ENCODE results near the gene EXD3. TPM values are rescaled to one million over a fixed set of nuclear protein-coding genes. Genes with fewer than 3 reads are reported as not detected.

The EXD3 gene
- total and polyA plus RNA-seq, 2 of the 4 experiments (the other 2 are of a cell fraction): 1.1 to 7.4 TPM

DNA sequence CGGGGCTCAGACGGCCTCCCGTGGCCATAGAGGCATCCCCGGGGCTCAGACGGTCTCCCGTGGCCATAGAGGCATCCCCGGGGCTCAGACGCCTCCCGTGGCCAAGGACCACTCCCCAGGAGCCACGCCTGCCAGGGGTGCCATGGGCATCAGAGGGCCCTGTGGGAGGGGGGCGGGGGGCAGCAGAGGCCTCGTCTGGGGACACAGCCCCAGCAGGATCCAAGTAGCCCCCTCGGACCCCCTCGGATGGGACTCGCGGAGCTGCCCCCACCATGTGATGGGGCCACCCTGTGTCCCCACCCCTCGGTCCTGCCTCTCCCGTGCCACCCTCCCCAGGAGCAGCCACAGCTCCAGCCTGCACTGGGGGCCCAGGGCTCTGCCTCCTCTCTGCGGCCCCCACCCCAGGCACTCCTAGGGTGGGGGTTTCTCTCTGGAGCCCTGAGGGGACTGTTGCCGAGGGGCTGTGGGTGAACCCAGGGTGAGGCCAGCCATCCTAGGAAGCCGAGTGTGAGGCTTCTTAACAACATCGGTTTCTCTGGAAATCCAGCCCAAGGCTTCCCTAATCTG, 15.7 kb upstream of the EXD3 start:
- H3K14ac ChIP-seq (replicated peaks; ENCODE audit: low read depth, low read length): no peak overlapping the region
- TF ChIP-seq RAD21 (IDR thresholded peaks at IDR 0.05; ENCODE audit: low read length) (no peak), CEBPB (IDR thresholded peaks at IDR 0.05; ENCODE audit: low read depth, low read length) (no peak), MAFK (IDR thresholded peaks at IDR 0.05; ENCODE audit: low read depth, low read length) (no peak), RFX5 (IDR thresholded peaks at IDR 0.05; ENCODE audit: low read depth, low read length) (no peak), CTCF (conservative IDR thresholded peaks at IDR 0.05; ENCODE audit: low read depth, low read length) (no peak), RCOR1 (IDR thresholded peaks at IDR 0.05; ENCODE audit: insufficient replicate concordance, low read length) (no peak), MAZ (IDR thresholded peaks at IDR 0.05; ENCODE audit: borderline replicate concordance, low read depth, low read length) (no peak), MXI1 (IDR thresholded peaks at IDR 0.05; ENCODE audit: borderline replicate concordance, low read depth, low read length) (no peak), SMC3 (IDR thresholded peaks at IDR 0.05; ENCODE audit: low read depth, low read length) (no peak), POLR2A (IDR thresholded peaks at IDR 0.05; ENCODE audit: low read depth, low read length) (no peak), FOS (IDR thresholded peaks at IDR 0.05; ENCODE audit: low read depth, low read length) (no peak), BHLHE40 (IDR thresholded peaks at IDR 0.05; ENCODE audit: low read depth, low read length) (no peak), CHD1 (IDR thresholded peaks at IDR 0.05; ENCODE audit: low read depth, low read length) (no peak), NFE2L2 (IDR thresholded peaks at IDR 0.05; ENCODE audit: low read depth, low read length) (no peak)
- TF ChIP-seq, protein P1, sequence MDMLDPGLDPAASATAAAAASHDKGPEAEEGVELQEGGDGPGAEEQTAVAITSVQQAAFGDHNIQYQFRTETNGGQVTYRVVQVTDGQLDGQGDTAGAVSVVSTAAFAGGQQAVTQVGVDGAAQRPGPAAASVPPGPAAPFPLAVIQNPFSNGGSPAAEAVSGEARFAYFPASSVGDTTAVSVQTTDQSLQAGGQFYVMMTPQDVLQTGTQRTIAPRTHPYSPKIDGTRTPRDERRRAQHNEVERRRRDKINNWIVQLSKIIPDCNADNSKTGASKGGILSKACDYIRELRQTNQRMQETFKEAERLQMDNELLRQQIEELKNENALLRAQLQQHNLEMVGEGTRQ (IDR thresholded peaks at IDR 0.05; ENCODE audit: low read depth, low read length): no peak
- TF ChIP-seq, protein P2, sequence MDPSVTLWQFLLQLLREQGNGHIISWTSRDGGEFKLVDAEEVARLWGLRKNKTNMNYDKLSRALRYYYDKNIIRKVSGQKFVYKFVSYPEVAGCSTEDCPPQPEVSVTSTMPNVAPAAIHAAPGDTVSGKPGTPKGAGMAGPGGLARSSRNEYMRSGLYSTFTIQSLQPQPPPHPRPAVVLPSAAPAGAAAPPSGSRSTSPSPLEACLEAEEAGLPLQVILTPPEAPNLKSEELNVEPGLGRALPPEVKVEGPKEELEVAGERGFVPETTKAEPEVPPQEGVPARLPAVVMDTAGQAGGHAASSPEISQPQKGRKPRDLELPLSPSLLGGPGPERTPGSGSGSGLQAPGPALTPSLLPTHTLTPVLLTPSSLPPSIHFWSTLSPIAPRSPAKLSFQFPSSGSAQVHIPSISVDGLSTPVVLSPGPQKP (IDR thresholded peaks at IDR 0.05; ENCODE audit: borderline replicate concordance, low read depth, low read length): no peak
- H3K9me1 ChIP-seq (ENCODE audit: insufficient read depth, low read length): no peaks in the 10 kb centered on the region
- dilution Hi-C loops (cut with HindIII; ENCODE audit: low sequenced_read_pairs, unreplicated experiment) (no loop called here), intact Hi-C loops (cut with micrococcal nuclease) (no loop called here), in situ Hi-C loops (cut with MboI; ENCODE audit: low sequenced_read_pairs) (no loop called here)
- no peaks in the 10 kb centered on the region for H3K79me1 ChIP-seq (ENCODE audit: low read depth in 1 of 2, low read length in 2 of 2)
- no peak for ATAC-seq (ENCODE audit: low read depth)
- ChIA-PET CTCF (no interaction called here), POLR2A (ENCODE audit: unreplicated experiment) (no interaction called here)
- 86% methylated on average over 1 of the region's 22 CpGs; no CpG with 5 or more reads in 1 of the 2 experiments for WGBS, 2 experiments (ENCODE audit: extremely low coverage in 2 of 2, insufficient read length in 1 of 2)
- H3K36me3 ChIP-seq (ENCODE audit: control insufficient read depth, insufficient read depth, low read length): no peaks in the 10 kb centered on the region
- H3K4ac ChIP-seq (ENCODE audit: low read depth, low read length): no peak overlapping the region
- H3K9me3 ChIP-seq (ENCODE audit: control insufficient read depth, insufficient read depth, low read length): no peaks in the 10 kb centered on the region
- no peak overlapping the region for H4K91ac ChIP-seq (ENCODE audit: insufficient read depth, low read depth, low read length)
- no peak overlapping the region for H2BK120ac ChIP-seq (ENCODE audit: low read depth, low read length)
- H2AFZ ChIP-seq (replicated peaks; ENCODE audit: low read length, poor library complexity): no peak overlapping the region
- H4K5ac ChIP-seq (ENCODE audit: low read depth, low read length): no peak overlapping the region
- no peak overlapping the region for H3K18ac ChIP-seq (ENCODE audit: low read depth, low read length)
- no TSS peak for BruUV-seq (replicated peaks)
- H3K27ac ChIP-seq (ENCODE audit: insufficient read depth, low read length): no peak overlapping the region
- H3K56ac ChIP-seq (ENCODE audit: extremely low read depth, insufficient read depth, low read length): no peak overlapping the region
- H2AK9ac ChIP-seq (replicated peaks; ENCODE audit: low read depth, low read length, poor library complexity): no peak overlapping the region
- H3K27me3 ChIP-seq (ENCODE audit: control insufficient read depth, insufficient read depth, low read length): peaks cover 3% of the 10 kb centered on the region; the same call in 1 of the 2 replicates
- peaks cover 3% of the 10 kb centered on the region for H3K4me1 ChIP-seq (ENCODE audit: control insufficient read depth, insufficient read depth, low read length)
- no peak overlapping the region for H3K4me3 ChIP-seq (ENCODE audit: insufficient read depth, low read depth, low read length)
- H3K23ac ChIP-seq (ENCODE audit: low read depth, low read length): no peak overlapping the region
- H2AK5ac ChIP-seq (ENCODE audit: low read depth, low read length): no peak overlapping the region
- no peaks in the 10 kb centered on the region for H4K20me1 ChIP-seq (ENCODE audit: insufficient read depth, low read length)
- no peak overlapping the region for H2BK5ac ChIP-seq (ENCODE audit: low read depth, low read length, poor library complexity, severe bottlenecking)
- H3K4me2 ChIP-seq (ENCODE audit: low read depth, low read length): no peak overlapping the region
- H2BK20ac ChIP-seq (ENCODE audit: low read depth, low read length): no peak overlapping the region
- H2BK15ac ChIP-seq (ENCODE audit: low read depth, low read length): no peak overlapping the region
- no peak overlapping the region for H3K9ac ChIP-seq (ENCODE audit: low read depth, low read length)
- H4K8ac ChIP-seq (ENCODE audit: low read depth in 2 of 2, low read length in 2 of 2): no peak overlapping the region
- DNase-seq: no peak

All from IMR-90 (cell line).